ENCODE measurements around the gene TMEM259.

The TMEM259 gene

DNA sequence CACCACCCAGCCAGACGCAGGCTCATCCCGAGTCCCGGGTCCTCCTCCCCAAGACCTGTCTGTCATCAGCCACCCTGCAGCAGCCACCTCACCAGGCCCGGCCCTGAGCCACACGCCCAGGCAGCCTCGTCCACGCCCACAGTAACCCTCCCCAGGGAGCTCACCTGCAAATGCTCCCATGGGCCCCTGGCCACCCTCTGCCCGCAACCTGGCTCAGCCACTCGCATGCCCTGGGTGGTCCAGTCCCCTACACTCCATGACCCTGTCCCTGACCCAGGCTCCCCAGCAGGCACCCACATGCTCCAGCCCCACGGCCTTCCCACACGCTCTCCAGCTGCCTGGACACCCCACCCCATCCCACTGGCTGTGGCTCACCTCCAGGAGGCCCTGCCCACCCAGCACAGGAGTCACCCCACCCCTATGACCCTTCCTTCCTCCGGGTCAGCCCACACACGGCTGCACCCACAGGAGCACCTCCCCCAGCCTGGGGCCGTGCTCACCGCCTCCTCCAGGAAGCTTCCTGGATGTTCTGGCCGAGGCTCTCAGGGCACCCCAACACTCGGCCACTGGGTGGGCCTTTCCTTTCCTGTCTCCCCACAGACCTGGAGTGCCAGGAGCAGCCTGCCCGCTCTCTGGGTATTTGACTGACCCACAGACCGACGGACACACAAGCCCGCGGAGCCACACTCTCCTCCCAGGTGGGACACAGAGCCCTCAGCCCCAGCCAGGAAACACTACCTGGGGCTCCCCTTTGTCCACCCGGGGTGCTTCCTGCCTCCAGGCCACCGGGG is 3.6 kb downstream of the TMEM259 start:
- DNase-seq (ENCODE audit: low read depth in 2 of 2), result no peak

DNA sequence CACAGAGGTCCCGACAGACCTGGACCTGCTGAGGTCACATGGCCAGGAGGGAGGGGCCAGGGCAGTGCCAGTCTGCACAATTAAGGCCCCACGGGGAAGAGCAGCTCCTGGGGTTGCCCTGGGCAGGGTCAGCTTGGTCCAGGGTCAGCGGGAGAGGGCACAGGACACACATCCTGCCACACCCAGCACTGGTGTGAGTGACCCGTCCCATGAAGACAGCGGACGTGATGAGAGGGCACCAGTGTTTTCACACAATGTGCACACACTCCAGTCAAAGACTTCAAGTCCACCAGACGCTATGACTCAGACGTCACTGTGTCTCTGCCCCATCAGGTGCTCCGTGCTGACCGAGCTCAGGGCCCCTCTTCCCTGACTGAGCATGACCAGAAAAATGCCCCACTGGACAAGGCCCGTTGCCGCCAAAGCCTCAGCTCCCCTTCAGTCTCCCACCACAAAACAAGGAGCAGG is 4.2 kb downstream of the TMEM259 start:
- DNase-seq (ENCODE audit: low read depth in 2 of 2), result no peak

DNA sequence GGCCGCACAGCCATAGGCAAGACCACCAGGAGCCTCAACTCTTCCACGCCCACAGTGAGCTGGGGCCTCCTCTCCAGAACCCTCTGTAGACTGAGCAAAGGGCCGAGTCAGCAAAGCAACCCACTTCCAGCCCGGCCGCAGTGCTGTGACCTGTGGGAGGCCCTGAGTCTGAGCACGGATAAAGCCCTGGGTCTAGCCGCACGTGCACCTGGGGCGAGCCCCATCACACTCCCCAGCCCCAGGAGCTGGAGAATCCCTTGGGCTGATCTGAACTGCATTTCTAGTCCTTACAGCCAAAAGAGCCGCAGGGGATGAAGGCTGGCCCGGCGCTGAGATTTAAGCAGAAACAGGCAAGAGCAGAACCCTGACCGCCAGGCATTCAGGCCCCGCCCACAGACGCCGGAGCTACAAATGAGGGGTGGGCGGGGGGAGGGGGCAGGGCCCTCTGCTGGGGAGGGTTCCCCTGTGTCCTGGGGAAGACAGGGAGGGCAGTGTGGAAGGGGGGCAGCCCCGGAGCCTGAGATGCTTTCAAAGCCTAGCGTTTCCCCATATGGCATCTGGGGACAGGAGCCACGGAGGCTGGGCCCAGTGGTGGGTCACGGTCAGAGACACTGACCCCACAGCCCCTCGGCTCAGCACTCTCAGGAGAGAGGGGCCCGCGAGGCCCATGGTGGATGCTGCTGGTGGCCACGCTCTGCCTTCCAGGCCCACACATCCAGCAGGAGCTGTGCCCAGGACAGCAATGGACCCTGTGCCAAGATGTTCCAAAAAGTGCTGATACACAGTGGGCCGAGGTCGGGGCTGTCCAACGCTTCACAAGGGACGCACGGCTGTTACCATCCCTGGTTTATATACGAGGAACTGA is 4.9 kb downstream of the TMEM259 start:
- no peak for DNase-seq (ENCODE audit: low read depth in 2 of 2)

DNA sequence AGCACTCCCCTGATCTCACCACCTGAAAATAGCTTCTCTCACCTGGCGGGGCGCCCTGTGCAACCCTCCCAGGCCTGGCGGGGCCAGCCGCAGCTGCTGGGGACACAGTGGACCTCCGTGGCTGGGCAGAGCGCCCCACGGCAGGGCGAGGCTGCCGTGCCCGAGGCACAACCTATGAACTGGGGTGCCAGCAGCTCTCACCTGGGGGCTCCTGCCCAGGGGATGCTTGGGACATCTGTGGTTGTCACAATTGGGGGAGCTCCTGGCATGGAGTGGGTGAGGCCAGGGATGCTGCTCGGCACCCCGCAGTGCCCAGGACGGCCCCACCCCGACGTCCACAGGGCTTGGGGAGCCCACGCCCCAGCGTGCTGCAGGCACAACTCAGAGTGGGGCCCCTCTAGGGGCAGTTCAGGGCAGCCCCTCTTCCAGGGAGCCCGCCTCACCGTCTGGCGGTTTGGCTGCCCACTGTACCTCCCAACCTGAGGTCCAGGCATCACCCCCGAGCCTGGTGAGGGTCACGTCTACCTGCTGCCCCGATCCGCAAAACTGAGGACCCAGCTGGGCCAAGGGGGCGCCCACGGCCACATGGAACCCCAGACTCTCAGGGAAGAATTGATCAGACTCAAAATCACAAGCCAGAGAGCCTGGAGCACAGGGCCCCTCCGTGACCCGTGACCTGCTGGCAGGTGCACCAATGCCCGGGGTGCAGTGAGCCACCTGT is 5.7 kb downstream of the TMEM259 start:
- no peak for DNase-seq (ENCODE audit: low read depth in 2 of 2)

DNA sequence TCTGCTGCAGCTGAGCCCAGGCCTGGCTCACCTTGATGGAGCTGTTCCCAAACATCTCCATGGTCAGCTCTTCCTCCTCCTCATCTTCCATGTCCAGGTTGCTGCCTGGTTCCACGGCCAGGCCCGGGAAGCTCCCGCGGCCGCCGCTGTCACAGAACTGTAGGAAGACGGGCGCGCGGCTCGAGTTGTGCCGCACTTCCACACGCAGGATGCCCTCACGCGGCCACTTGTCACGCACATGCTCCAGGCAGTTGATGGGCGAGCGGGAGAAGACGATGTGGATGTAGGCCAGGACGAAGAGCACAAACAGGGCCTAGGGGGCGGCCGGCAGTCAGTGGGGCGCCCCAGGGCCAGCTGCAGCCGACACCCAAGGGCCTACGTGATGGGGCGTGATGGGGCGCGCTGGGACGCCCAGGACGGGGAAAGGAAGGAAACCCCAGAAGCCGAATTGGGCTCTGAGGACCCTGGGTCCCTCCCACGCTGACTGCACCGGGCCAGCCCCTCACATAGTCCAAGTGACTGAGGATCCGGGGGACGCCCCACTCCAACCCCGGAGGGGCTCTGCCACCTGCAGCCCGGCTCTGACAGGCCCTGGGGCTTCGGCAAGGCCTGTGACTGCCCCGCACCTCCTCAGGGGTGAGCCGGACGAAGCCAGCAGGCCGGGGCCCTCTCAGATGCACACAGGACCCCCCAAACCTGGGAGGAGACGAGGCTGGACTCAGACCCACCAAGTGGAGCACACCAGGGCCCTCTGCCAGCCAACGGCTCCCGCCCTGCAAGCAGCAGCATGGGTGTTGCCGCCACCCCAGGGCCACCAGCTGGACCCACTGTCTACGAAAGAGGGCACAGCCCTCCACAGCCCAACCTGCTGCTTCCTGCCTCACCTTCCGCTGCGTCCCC is 6.5 kb downstream of the TMEM259 start:
- DNase-seq (ENCODE audit: low read depth in 2 of 2), result no peak

DNA sequence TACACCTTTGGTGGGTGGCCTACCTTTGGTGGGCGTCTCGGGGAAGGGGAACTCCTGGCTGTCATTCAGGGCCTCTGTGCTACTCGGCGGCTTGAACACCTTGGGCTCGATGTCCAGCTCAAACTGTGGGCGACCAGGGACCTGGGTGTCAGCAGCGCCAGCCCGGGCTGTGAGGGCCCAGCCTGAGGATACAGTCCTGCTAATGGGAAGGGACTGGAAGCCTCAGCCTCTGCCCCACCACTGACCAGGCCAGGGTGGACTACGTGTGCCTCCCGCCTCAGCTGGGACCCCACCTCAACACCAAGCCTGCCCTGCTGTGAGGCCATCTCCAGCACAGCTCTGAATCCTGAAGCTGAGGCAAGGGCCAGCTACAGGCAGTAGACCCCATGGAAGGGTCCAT is 7.7 kb downstream of the TMEM259 start:
- DNase-seq (ENCODE audit: low read depth in 2 of 2), result no peak

DNA sequence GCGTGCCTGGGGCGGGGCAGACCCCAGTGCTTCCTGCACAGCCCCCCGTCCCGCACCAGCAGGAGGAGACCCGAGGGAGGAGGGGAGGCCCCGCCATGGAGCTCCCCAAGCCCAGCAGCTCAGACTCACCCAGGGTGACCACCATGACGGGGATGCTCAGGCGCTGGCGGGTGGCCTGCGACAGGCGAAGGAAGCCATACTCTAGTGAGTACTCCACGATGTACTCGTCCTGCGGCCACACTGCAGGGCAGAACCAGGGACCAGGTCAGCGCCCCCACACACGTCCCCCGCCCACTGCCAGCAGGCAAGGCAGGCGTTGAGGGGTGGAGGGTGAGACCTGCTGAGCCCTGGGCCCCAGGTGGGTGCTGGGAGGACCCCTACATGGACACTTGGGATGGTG is 8.6 kb downstream of the TMEM259 start:
- DNase-seq (ENCODE audit: low read depth in 2 of 2), result no peak

DNA sequence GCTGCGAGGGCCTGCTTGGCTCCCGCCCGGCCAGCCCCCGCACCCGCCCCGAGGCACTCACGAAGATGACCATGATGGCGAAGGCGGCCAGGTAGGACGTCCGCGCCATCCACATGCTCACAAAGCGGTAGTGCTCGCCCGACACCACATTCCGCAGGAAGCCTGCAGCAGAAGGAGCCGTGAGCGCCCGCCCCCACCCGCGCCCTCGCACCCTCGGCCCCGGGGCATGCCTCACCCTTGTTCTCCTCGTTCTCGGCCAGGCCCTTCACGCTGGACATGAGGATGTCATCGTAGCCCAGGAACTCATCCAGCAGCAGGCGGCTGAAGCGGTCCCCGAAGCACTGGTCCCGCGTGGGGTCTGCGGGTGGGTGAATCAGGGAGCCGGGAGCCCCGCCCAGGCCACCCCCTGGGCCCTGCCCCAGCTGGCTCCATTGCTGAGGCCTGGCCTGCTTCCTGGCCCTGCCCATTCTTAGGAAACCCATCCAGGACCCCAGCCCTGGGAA is 9.0 kb downstream of the TMEM259 start:
- no peak for DNase-seq (ENCODE audit: low read depth in 2 of 2)

DNA sequence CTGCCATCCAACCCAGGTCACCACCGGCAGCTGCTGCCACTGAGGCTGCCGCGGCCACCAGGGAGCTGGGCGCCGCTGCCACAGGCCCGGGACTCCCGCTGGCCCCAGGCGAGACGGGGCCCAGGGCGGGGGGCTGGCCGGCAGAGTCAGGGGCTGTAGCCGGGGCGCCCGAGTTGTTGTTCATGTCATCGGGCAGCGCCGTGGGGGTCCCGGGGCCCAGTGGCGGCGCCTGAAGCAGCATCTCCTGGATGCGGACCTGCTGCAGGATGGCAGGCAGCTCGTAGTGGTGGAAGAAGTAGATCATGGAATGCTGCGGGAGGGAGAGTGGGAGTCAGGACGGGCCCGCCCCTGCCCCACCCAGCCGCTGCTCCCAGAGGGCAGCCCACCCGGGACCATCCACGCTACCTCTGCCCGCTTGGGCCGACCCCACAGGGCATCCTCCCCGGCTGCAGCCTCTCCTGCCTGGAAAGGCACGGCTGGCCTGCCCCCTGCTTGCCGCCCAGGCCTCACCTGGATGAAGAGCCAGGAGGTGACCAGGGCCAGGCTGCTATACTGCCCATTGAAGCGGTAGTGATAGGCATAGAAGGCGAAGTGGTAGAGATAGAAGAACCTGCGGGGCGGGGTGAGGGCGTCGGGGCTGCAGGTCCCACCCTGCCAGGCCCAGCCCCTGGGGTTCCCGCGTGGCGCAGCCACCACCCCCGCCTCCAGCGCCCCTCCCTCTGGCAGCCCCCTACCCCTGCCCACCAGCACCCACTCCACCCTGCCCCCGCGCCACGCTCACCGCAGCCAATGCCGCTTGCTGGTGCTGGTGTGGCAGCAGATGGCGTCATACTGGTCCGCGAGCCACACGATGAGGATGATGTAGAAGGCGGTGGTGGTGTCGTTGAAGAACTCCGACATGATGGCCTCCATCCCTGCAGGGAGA is 10.1 kb downstream of the TMEM259 start:
- no peak for DNase-seq (ENCODE audit: low read depth in 2 of 2)

DNA sequence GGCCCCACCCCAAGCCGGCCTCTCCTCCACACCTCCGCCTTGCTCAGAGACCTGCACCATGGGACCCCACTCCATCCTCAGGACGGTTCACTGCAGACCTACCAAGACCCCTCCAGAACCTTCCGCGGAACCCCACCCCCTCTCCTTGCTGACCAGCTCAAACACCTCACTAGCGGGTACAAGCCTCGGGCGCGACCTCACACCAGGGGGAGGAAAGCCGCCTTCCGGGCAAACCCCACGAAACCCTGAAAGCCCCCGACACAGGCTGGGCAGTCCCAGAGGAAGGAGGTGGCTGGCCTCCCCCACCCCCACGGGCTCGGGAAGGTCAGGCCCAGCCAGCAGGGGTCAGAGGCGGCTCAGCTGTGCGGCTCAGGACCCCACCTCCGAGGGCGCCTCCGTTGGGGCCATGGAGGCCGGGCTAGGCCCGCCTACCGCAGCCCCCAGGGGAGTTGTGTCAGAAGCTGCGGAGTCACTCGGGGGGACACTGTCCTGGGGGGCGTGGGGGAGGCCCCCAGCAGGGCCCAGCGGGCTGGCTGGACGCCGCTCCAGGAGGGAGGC is 10.9 kb downstream of the TMEM259 start:
- DNase-seq (ENCODE audit: low read depth in 2 of 2), result no peak

DNA sequence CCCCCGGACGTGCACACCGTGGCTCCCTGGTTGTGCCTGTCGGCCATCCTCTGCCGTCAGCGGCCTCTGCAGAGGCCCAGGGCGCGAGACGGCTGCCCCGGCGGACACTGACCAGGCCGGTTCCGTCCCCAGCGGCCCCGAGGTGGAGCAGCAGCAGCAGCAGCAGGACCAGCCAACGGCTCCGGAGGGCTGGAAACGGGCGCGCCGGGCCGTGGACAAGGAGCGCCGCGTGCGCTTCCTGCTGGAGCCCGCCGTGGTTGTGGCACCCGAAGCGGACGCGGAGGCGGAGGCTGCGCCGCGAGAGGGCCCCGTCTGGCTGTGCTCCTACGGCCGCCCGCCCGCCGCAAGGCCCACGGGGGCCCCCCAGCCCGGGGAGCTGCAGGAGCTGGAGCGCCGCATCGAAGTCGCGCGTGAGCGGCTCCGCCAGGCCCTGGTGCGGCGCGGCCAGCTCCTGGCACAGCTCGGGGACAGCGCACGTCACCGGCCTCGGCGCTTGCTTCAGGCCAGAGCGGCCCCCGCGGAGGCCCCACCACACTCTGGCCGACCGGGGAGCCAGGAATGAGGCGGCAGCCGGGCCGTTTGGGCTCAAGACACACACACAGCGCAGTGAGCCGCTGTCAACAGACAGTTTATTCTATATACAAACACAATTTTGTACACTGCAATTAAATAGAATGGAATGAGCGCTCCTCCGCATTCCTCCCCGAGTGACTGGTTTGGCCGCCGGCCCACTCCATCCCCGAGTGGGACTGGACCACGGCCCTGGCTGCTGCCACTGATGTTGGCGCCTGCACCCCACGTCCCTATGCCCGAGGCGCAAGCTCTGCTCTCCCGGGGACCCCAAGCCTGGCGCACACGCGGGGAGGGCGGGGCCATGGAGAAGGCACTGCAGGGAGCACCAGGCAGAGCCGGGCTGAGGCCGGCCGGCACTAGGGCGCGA is 11.6 kb downstream of the TMEM259 start:
- DNase-seq (ENCODE audit: low read depth in 2 of 2), result no peak

DNA sequence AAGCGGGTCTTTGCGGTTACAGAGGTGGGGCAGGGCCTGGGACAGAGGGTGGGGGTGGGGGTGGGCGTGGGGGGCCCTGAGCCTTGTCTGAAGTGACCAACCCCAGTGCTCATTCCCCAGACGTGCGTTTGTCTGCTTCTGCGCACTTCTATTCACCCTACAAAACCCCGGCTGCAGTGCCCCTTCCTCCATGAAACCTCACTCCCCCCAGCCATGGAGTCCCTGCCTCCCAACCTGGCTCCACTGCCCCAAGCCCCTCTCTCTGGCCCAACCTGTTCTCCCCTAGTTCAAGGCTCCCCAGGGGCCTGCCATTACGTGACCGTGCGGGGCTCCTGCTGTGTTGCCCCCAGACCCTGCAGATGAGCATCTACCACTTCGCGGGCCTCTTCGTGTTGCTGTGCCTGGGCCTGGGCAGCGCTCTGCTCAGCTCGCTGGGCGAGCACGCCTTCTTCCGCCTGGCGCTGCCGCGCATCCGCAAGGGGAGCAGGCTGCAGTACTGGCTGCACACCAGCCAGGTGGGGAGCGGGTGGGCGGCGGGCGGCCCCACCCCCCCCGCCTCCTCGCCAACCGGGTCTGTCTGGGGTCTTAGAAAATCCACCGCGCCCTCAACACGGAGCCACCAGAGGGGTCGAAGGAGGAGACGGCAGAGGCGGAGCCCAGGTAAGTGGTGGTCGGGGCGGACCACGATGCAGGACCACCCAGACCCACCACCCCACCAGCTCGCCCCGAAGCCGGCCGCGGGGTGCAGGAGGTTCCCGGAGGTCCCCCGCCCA is 12.5 kb downstream of the TMEM259 start:
- DNase-seq (ENCODE audit: low read depth in 2 of 2), result no peak

DNA sequence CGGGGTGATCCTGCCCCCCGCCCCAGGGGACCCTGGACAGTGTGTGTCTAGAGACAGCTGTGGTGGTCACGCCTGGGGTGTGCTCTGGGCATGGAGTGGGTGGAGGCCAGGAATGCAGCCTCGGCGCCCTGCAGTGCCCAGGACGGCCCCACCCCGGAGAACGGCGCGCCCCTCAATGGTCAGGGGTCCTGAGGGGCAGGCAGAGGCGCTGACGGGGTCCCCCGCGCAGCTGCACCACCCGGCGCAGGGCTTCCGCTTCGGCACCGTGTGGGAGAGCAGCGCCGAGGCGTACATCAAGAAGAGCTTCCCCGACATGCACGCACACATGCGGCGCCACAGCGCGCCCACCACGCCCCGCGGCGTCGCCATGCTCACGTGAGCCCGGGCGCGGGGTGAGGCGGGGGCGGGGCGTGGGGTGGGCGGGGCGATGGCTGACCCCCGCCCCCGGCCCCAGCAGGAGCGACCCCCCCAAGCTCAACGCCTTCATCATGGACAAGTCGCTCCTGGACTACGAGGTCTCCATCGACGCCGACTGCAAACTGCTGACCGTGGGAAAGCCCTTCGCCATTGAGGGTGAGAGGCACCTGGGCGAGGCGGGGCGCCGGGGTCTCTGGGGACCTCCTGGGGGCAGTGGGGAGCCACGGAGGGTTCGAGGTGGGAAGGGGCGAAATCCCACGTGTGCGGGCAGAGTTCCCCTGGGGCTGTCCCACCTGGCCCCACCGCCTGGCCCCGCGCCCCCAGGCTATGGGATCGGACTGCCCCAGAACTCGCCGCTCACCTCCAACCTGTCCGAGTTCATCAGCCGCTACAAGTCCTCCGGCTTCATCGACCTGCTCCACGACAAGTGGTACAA is 13.3 kb downstream of the TMEM259 start:
- no peak for DNase-seq (ENCODE audit: low read depth in 2 of 2)

DNA sequence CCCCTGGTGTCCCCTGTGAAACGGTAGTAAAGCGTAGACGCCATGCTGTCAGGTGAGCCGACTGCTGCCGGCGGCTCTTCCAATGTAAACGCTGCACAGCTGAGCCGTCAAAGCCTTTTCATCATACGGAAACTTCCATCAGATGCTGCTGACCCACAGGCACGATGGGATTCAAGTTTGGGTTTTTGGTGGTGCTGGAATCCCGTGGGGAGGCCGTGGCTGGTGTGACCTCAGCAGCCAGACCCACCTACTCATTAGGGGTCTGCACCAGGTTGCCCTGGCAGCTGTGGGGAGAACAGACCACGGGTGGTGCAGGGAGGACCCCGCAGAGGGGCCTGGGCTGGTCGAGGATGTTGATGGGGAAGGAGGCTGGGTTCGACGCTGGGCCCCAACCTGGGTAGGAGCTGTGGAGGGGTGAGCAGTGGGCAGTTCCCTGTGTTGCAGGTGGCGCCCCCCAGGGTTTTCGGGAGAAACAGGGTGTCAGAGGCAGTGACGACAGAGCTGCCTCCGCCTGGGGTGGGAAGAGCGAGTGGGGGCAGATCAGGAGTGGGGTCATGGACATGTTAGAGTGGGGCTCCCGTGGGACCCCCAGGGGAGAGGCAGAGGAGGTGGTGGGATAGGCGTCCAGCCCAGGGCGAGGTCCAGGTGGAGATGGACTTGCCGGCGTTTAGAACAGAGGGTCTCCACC is 14.1 kb downstream of the TMEM259 start:
- DNase-seq (ENCODE audit: low read depth in 2 of 2), result no peak

DNA sequence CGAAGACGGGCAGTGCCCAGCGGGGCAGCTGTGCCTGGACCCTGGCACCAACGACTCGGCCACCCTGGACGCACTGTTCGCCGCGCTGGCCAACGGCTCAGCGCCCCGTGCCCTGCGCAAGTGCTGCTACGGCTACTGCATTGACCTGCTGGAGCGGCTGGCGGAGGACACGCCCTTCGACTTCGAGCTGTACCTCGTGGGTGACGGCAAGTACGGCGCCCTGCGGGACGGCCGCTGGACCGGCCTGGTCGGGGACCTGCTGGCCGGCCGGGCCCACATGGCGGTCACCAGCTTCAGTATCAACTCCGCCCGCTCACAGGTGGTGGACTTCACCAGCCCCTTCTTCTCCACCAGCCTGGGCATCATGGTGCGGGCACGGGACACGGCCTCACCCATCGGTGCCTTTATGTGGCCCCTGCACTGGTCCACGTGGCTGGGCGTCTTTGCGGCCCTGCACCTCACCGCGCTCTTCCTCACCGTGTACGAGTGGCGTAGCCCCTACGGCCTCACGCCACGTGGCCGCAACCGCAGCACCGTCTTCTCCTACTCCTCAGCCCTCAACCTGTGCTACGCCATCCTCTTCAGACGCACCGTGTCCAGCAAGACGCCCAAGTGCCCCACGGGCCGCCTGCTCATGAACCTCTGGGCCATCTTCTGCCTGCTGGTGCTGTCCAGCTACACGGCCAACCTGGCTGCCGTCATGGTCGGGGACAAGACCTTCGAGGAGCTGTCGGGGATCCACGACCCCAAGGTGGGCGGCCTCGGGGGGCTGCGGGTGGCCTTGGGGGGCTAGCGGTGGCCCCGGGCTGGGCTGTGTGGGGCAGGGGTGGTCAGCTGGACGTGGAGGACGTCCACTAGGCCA is 15.9 kb downstream of the TMEM259 start:
- DNase-seq (ENCODE audit: low read depth in 2 of 2), result no peak
